ENCODE measurements around the gene PIF1.
A peak's percentile ranks its signal among the peaks of the same experiment; 100 is the strongest.
"Not testable (repeated sequence)": the region's sequence is repeated elsewhere in the genome, so short reads cannot be mapped to it uniquely, and the experiment has no call there.

The PIF1 gene

GRCh38 chr15:64847016-64847415 lies 21.6 kb upstream of the PIF1 start:
- DNase-seq: no peak

- no peak for DNase-seq
Observed at GRCh38 chr15:64845831-64846595, 20.6 kb upstream of the PIF1 start.

- peak in 1 of 2 experiments; percentile 25 for DNase-seq
Observed at GRCh38 chr15:64845183-64845611, 19.8 kb upstream of the PIF1 start.

- no peak for DNase-seq
Observed at GRCh38 chr15:64844576-64845145, 19.2 kb upstream of the PIF1 start.

- DNase-seq: no peak
Observed at GRCh38 chr15:64843991-64844390, 18.5 kb upstream of the PIF1 start.

GRCh38 chr15:64842986-64843561 lies 17.6 kb upstream of the PIF1 start:
- peak; percentile 70 to 82 for DNase-seq

- DNase-seq: peak in 1 of 2 experiments; percentile 36
Observed at GRCh38 chr15:64842096-64842939, 16.9 kb upstream of the PIF1 start.

- DNase-seq: peak; percentile 90 to 93
Observed at GRCh38 chr15:64841344-64842095, 16.1 kb upstream of the PIF1 start, which contains the start of gene PLEKHO2. Gene PLEKHO2, plus strand, starts transcription at chr15:64841915. Its CDS starts 102 bp downstream, at chr15:64842017.

GRCh38 chr15:64841060-64841343 lies 15.6 kb upstream of the PIF1 start:
- DNase-seq: no peak

GRCh38 chr15:64837502-64837901 lies 12.1 kb upstream of the PIF1 start:
- peak; percentile 91 to 92 for DNase-seq

- no peak for DNase-seq
Observed at GRCh38 chr15:64836023-64836536, 10.6 kb upstream of the PIF1 start.

GRCh38 chr15:64833690-64834089 lies 8.2 kb upstream of the PIF1 start:
- no peak for DNase-seq

GRCh38 chr15:64828985-64829384 lies 3.5 kb upstream of the PIF1 start:
- DNase-seq: no peak

GRCh38 chr15:64824929-64825430 lies 467 bp downstream of the PIF1 start:
- DNase-seq: no peak

GRCh38 chr15:64816452-64816851 lies 9.0 kb downstream of the PIF1 start:
- no peak for DNase-seq

GRCh38 chr15:64814965-64815364 lies 10.5 kb downstream of the PIF1 start:
- DNase-seq: not testable (repeated sequence)

- DNase-seq: not testable (repeated sequence)
Observed at GRCh38 chr15:64814283-64814682, 11.2 kb downstream of the PIF1 start.

- DNase-seq: no peak
Observed at GRCh38 chr15:64813075-64813474, 12.4 kb downstream of the PIF1 start.

GRCh38 chr15:64810497-64811326 lies 14.7 kb downstream of the PIF1 start:
- DNase-seq: no peak

GRCh38 chr15:64809649-64810496 lies 15.6 kb downstream of the PIF1 start:
- DNase-seq: peak; percentile 63 to 71
